GM12865 (cell line): ENCODE measurements around the gene RHBDL1.

Experiments used
- DNase-seq: peaks from one replicate; pipeline ENCODE4 v3.0.0; 2010; ENCODE audit warnings: low read depth
- H3K4me3 ChIP-seq: 2 replicates; pipeline ENCODE4 v1.5.1; 2011; ENCODE audit warnings: mild to moderate bottlenecking, low read depth, low read length, control low read depth
- CTCF ChIP-seq: IDR thresholded peaks from 2 replicates; pipeline ENCODE4 v1.5.1; 2011; ENCODE audit warnings: low read length, control low read depth, low read depth, inconsistent platforms; ENCODE audit not compliant: insufficient read depth; ENCODE audit errors: missing control alignments

The RHBDL1 gene

GRCh38 chr16:720447-720989 is 45.0 kb downstream of the RHBDL1 start:
- H3K4me3 ChIP-seq = peak overlapping the region; percentile 86
- peak; percentile 21 for TF ChIP-seq CTCF
- DNase-seq = peak; percentile 85

GRCh38 chr16:720990-721764 is 45.7 kb downstream of the RHBDL1 start, which contains the start of gene ANTKMT:
TSS of gene ANTKMT (plus strand) at chr16:721146. CDS start at chr16:721275, 129 bp downstream.
- peak within 1 kb of the TSS; percentile 86 for H3K4me3 ChIP-seq
- TF ChIP-seq CTCF = no peak
- peak; percentile 95 for DNase-seq

GRCh38 chr16:721765-722540 is 46.5 kb downstream of the RHBDL1 start:
- no peak for TF ChIP-seq CTCF
- DNase-seq = no peak
- H3K4me3 ChIP-seq = peak overlapping the region; percentile 86

GRCh38 chr16:722835-723633 is 47.6 kb downstream of the RHBDL1 start:
- H3K4me3 ChIP-seq = no peak overlapping the region
- no peak for TF ChIP-seq CTCF
- no peak for DNase-seq

- DNase-seq = no peak
- no peak for TF ChIP-seq CTCF
These were observed 48.2 kb downstream of the RHBDL1 start for GRCh38 chr16:723695-724094.

More at GRCh38 chr16:723695-724094, 48.2 kb downstream of the RHBDL1 start:
- H3K4me3 ChIP-seq = no peak overlapping the region
